ENCODE results near the gene UBE3B.
A peak's percentile ranks its signal among the peaks of the same experiment; 100 is the strongest.
"Not testable (repeated sequence)": the region's sequence is repeated elsewhere in the genome, so short reads cannot be mapped to it uniquely, and the experiment has no call there.

Gene UBE3B

DNA sequence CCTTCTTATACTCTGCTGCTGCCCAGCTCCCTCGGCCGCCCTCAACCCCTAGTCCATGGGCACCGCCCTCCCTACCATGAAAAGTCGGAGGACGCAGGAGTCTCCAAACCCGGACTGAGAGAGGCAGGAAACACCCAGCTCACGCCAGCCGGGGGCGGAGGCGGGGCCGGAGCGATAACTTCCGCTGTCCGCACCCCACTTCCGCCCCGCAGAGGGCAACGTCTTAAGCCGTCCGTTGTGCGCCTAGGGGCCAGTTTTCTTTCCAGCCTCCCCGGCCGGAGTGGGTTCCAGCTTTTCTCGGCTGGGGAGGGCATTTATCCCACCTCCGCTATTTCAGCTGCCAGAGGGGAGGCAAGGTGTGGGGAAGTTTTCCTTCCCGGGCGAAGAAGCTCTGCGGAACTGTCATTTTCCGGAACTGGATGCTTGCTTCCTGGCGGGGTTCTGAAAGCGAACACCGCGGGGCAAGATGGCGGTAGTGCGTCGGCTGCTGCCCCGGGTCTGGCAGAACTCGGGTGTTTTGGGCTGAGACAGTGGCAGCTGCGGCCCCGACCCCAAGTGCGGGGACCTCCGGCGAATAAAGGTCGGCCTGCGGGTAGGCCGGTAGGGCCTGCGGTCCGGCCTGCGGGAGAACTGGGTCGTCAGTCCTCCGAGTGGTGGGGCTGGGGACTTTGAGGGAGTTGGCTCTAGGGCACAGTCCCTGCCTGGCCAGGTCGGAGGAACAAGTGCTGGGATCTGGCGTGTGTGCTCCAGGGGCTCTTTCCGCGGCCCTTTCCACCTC, at the start of gene UBE3B, which contains the start of gene KCTD10:
TSS of gene UBE3B (plus strand) at position 450 of the 778 bp plus-strand sequence. CDS start 5,918 bp downstream, outside the sequence.
TSS of gene KCTD10 (minus strand) at position 116 of the 778 bp plus-strand sequence. CDS start at position 78, 38 bp downstream.
- DNase-seq, result peak in 13 of 14 donors; percentile 66 to 97 (median 87)

- peak in 13 of 14 donors; percentile 3 to 75 (median 38) for DNase-seq
These were observed 49.3 kb upstream of the UBE3B start for GRCh38 chr12:109428037-109428629.

GRCh38 chr12:109428804-109429203, 48.6 kb upstream of the UBE3B start:
- not testable (repeated sequence) for DNase-seq

- DNase-seq, result no peak
These were observed 47.2 kb upstream of the UBE3B start for GRCh38 chr12:109430244-109430643.

DNA sequence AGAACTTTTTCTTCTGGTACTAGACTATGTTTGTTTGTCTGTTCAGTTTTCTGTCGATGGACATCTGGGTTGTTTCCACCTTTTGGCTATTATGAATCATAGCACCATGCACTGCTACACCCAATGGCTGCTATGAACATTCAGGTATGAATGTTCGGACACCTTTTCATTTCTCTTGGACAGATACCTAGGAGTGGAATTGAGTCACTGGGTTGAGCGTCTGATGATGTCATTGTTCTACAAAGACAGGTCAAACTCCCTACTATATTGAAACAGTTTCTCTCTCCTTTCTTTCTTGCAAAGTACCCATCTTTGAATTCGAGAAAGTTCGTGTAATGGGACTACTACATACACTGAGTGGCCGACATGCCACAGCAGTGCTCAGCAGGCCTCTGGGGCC, 45.0 kb upstream of the UBE3B start:
- no peak for DNase-seq

DNA sequence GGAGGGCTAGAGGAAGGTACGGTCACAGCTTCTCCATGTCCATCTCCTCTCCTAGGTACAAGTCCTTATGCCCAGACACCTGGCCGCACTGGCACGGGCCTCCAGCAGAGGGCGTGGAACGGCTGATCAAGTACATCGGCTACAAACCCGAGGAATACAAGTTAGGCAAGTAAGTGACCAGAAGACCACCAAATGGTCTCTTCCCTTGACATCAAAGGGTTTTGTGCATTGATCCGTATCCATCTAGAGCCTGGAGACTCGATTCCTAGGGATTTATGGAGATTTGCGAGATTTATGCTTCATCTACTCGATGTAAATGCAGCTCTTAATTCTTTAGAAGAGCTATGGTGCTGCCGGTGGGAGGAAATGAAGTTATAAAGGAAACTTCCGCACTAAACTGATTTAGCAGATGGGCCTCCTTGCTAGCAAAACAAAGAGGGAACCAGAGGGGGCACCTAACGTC, 44.6 kb upstream of the UBE3B start:
- DNase-seq, result peak in 8 of 14 donors; percentile 1 to 39 (median 8)

GRCh38 chr12:109433618-109434017, 43.8 kb upstream of the UBE3B start:
- DNase-seq, result no peak

GRCh38 chr12:109434582-109434981, 42.9 kb upstream of the UBE3B start:
- DNase-seq, result no peak

GRCh38 chr12:109435428-109436187, 41.8 kb upstream of the UBE3B start:
- DNase-seq, result no peak

GRCh38 chr12:109436188-109436560, 41.3 kb upstream of the UBE3B start:
- DNase-seq, result no peak

DNA sequence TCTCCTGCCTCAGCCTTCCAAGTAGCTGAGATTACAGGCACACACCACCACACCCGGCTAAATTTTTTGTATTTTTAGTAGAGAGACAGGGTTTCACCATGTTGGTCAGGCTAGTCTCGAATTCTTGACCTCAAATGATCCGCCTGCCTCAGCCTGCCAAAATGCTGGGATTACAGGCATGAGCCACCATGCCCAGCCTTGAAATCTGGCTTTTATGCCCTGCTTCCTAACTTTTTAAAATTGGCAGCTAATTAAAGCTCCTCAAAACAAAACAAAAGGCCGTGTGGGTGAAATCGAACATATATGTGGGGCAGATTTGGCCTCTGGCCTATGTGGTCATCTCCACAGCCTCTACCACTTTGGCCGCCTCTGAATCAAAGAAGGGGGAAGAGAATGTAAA, 38.3 kb upstream of the UBE3B start:
- no peak for DNase-seq

DNA sequence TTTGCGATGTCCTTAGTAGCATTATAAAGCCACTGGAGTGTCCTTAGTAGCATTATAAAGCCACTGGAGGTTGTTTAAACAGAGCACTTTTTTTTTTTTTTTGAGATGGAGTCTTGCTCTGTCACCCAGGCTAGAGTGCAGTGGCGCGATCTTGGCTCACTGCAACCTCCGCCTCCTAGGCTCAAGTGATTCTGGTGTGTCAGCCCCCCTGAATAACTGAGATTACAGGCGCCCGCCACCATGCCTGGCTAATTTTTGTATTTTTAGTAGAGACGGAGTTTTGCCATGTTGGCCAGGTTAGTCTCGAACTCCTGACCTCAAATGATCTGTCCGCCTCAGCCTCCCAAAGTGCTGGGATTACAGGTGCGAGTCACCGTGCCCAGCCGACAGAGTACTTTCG, 37.5 kb upstream of the UBE3B start:
- not testable (repeated sequence) for DNase-seq

DNA sequence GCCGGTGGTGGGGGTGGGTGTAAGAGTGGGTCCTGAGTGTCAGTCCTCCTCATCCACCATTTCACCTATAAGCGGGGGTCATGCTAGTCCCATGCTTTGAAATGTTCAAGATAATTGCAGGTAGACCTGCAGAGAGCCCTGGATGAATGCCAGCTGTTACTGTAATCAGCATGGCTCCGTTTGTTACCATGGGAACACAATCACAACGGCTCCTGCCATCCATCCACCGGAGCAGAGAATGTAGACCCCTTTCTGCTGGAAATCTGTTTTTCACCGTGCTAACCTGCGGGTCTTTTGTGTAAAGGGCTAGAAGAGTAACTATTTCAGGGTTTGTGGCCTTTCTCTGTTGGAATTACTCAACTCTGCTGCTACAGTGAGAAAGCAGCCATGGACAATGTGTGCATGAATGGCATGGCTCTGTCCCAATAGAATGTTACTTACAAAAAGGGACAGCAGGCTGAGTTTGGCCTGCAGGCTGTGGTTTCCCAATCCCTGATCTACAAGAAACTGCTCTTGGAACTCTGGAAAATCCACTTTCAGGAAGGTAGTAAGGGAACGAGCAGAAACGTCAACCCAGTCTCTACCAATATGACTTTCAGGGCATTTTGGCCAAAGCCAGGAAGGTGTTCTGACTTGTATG, 36.5 kb upstream of the UBE3B start:
- no peak for DNase-seq

DNA sequence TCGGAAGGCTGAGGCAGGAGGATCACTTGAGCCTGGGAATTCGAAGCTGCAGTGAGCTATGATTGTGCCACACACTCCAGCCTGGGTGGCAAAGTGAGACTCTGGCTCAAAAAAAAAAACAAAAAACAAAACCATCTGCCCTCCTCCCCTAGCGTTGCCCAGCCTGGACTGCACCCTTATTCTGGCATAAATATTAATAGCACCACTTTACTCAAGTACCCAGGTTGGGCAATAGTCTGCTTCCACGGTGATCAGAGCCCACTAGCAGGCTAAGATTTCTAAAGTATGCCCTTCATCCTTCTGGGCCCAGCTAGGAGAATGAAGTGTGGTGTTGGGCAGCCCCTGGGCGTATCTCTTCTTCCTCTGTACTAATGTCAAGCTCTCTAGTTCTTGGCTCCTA, 33.6 kb upstream of the UBE3B start:
- no peak for DNase-seq

- DNase-seq, result no peak
These were observed 33.2 kb upstream of the UBE3B start for GRCh38 chr12:109444259-109444658.

DNA sequence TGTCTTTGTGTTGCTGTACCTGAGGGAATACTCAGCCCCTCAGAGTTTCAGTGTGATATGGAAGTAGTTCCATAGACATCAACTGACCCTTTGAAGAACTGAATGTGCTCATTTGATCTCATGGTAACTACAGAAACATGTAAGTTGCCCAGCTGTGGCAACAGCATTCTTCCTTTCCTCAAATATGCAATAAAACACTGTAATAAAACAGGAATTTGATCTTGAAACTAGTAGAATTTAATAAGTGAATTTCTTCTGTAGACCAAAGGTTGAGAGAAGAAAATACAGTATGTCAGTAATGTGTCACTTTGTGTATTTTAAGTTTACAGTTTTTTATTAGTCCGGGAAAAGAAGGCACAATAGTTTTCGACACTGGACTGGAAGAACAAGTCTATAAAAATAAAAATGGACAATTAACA, 32.2 kb upstream of the UBE3B start:
- DNase-seq, result no peak

- no peak for DNase-seq
These were observed 30.6 kb upstream of the UBE3B start for GRCh38 chr12:109446869-109447268.

GRCh38 chr12:109447482-109447881, 30.0 kb upstream of the UBE3B start:
- DNase-seq, result no peak

DNA sequence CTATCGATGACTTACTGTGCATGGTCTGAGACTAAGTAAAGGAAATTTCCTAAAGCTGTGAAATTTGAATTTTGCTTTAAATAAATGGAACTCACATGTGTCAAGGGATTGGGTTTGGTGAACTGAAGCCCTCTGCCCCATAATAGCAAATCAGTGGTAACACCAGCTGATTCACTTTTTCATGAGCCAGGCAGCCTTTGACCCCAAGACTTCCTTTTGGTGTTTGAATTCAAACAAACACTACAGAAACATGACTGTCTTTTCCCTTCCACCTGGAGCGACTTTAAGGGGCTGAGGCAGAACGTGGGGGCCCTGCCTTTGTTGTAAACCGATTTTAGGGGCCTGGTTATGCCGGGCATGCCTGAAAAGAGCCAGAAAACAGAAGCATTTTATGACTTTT, 29.2 kb upstream of the UBE3B start:
- DNase-seq, result no peak

- no peak for DNase-seq
These were observed 28.6 kb upstream of the UBE3B start for GRCh38 chr12:109448707-109449390.

GRCh38 chr12:109449845-109450532, 27.4 kb upstream of the UBE3B start:
- DNase-seq, result no peak
